GM19328 (cell line): ENCODE measurements around the gene WIPI1.
"Not testable (repeated sequence)": the region's sequence is repeated elsewhere in the genome, so short reads cannot be mapped to it uniquely, and the experiment has no call there.

Experiments used
- ATAC-seq: cut with Tn5 transposase; IDR thresholded peaks from one replicate; pipeline ENCODE4 v1.9.1; 2021; ENCODE audit warnings: mild to moderate bottlenecking, moderate library complexity; ENCODE audit not compliant: unreplicated experiment

WIPI1 gene, protein sequence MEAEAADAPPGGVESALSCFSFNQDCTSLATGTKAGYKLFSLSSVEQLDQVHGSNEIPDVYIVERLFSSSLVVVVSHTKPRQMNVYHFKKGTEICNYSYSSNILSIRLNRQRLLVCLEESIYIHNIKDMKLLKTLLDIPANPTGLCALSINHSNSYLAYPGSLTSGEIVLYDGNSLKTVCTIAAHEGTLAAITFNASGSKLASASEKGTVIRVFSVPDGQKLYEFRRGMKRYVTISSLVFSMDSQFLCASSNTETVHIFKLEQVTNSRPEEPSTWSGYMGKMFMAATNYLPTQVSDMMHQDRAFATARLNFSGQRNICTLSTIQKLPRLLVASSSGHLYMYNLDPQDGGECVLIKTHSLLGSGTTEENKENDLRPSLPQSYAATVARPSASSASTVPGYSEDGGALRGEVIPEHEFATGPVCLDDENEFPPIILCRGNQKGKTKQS

GRCh38 chr17:68457168-68457538 lies at the start of gene WIPI1:
WIPI1 (minus strand) TSS chr17:68457496; CDS start chr17:68457421, 75 bp downstream.
- peak; percentile 27 for ATAC-seq

DNA sequence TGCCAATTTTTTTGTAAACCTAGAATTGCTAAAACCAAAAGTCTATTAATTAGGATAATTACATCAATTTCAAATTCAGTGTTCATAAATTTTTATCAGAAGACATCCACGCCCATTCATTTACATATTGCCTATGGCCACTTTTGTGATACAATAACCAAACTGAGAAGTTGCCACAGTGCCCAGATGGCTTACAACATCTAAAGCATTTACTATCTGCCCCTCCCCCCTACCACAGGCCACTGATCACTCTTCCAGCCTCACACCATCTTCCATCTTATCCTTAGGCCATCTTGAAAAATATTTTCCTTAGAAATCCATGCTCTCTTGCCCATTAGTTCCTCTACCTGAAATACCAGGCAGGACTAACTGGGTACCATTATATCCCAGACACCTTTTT lies 48.7 kb upstream of the WIPI1 start:
- ATAC-seq, result no peak

GRCh38 chr17:68501074-68501473 lies 43.8 kb upstream of the WIPI1 start:
- no peak for ATAC-seq

- ATAC-seq, result no peak
Measured at GRCh38 chr17:68499587-68499986, 42.3 kb upstream of the WIPI1 start.

DNA sequence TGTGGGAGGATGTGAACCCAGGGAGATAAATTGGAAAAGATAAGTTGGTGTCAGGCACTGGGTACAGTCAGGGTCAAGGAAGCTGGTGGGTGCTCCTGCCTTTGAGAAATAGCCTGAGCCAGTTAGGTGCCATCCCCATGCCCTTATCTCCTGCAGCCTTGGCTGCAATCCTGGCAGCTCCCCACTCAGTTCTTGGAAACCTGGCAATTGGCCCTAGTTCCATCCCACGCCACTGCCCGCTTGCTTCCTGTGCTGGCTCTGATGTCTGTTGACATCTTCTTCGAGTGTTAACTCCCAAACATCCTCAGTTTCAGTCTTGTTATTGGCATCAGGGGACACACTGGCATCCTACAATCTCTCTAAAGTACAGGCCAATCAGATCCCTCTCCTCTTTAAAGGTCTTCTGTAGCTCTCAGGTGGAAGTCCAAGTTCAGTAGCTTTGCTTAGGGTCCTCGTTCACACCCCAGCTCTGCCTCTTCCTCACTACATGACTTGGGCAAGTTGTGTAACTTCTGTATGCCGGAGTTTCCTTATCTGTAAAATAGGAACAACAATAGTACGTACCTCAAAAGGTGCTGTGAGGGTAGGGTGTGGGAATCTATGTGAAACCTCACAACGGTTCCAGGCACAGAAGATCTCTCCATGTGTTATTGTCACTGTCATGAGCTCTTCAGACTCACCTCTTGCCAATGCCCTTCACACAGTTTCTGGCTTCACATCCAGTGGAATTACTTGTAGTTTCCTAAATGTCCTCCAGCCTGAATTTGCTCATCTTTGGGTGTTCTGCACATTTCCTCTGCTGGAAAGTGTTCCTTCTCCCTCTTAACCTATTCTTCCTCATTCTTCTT lies 41.4 kb upstream of the WIPI1 start:
- ATAC-seq, result peak; percentile 20

- peak; percentile 91 for ATAC-seq
Measured at GRCh38 chr17:68497885-68498319, 40.6 kb upstream of the WIPI1 start.

GRCh38 chr17:68495081-68495480 lies 37.8 kb upstream of the WIPI1 start:
- ATAC-seq, result no peak

GRCh38 chr17:68492394-68493054 lies 35.2 kb upstream of the WIPI1 start:
- ATAC-seq, result not testable (repeated sequence)

DNA sequence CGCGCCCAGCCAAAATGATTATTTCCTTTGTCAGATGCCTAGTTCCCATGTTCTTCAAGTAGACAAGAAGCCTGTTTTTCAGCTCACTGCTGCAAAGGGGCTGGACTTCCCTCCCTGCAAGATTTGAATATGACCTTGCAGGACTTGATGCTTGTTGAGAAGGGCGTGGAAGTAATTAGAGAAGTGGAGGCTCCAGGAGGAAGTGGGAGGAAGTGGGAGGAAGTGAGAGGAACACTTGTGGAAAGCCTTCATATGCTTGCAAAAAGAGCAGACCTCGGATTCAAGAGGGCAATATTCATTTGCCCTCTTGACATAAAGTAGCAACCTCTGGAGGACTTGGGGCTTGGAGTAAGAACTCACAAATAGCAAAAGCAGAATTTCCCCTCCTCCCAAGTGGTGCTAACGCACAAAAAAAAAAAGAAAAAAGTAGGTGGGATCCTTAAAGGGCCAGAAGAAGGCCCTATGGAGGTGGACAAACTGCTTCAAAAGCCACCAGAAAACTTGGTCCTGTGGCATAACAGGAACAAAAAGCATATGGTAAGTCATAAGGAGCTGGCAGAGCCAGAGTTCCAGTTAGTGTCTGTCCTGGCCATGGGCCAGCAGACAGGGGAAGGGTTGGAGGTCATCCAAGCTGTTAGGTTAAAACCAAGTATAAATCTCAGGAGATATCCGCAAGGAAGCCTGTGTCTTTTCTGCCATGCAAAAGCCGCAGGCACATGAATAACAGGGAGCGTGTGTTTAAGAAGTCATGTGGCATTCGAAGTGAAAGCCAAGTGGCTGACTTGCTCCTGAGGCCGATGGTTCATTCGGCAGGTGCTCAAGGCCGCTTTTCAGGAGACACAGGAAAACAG lies 34.3 kb upstream of the WIPI1 start:
- ATAC-seq, result peak; percentile 63

DNA sequence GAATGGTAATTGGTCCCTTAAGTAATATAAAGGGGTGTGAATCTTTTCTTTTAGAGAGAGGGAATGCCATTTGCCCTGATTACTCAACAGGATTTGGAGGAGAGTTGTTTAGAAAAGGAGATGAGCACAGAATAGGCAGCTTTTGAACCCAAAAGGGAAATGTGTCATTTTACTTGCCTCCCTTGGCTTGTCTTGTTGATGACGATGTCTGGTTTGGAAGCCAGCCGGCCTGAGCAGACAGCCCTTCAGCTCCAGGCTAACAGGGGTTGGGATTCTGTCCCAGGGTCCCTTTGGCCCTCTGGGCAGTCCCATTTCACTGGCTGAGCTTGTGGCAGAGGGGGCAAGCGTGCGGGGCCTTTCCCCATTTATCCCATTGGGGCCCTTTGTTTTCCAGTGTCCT lies 32.6 kb upstream of the WIPI1 start:
- no peak for ATAC-seq

GRCh38 chr17:68484458-68484857 lies 27.2 kb upstream of the WIPI1 start:
- ATAC-seq, result no peak

- no peak for ATAC-seq
Measured at GRCh38 chr17:68482576-68483041, 25.3 kb upstream of the WIPI1 start.

DNA sequence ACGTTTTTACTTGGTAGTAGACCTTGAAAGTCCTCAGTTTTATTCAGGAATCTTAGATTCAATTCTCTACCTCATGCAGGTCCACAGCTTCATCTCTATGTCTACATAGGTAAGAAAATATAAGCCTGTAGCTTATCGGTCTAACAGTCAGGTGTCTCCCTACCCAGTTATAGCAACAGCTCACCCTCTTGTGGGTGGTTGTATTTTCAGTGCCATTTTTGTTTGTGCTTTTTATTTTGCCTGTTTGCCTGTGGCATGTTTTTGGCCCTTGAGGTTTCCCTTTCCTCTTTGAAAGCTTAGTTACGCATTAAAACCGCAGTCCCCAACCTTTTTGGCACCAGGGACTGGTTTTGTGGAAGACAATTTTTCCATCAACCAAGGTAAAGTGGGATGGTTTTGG lies 23.6 kb upstream of the WIPI1 start:
- ATAC-seq, result no peak

GRCh38 chr17:68470961-68471360 lies 13.7 kb upstream of the WIPI1 start:
- ATAC-seq, result no peak

DNA sequence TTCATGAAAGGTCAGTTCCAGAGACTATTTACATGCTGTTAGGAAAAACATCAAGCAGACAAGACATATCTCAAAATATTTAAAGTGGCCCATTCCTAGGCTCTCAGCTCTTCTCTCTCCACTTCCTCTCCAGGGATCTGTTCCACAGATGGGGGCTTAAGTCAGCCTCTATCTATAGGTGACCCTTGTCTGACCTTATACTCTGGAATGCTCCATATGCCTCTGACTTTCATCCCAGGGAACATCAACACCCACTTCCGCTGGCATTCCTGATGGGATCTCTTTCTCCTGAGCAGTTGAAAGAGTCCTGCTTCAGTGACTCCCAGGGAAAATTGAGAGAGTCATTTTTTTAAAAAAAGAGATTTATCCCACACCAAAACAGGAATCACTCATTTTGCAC lies 11.5 kb upstream of the WIPI1 start:
- ATAC-seq, result no peak

GRCh38 chr17:68468334-68468733 lies 11.0 kb upstream of the WIPI1 start:
- ATAC-seq, result no peak

- ATAC-seq, result no peak
Measured at GRCh38 chr17:68463211-68464019, 6.1 kb upstream of the WIPI1 start.

GRCh38 chr17:68462381-68463210 lies 5.3 kb upstream of the WIPI1 start:
- no peak for ATAC-seq

DNA sequence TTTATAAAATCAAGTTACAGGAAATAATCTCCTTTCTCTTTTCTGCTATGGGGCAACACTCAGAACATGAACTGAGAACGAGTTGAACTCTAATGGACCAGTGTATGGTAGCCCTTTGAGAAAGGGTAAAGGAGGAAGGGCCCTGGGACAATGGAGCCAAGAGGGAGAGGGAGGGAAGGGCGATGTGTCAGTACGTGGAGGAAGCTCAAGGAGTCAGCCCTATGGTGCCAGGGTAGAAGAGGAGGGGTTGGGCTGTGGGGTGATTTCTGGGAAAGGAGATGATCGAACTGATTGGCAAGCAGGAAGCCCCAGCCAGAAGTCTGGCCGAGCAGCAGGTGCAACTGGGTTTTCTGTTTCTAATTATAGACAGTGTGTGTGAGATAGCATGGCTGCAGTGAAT lies 4.3 kb upstream of the WIPI1 start:
- ATAC-seq, result no peak
